RKO (cell line): ENCODE data around the gene SCARB2.
A peak's percentile ranks its signal among the peaks of the same experiment; 100 is the strongest.
"Not testable (repeated sequence)": the region's sequence is repeated elsewhere in the genome, so short reads cannot be mapped to it uniquely, and the experiment has no call there.

ENCODE experiments used
- DNase-seq: peaks from one replicate; pipeline ENCODE4 v3.0.0-alpha.2; 2016; ENCODE audit warnings: low spot score

SCARB2 gene, protein sequence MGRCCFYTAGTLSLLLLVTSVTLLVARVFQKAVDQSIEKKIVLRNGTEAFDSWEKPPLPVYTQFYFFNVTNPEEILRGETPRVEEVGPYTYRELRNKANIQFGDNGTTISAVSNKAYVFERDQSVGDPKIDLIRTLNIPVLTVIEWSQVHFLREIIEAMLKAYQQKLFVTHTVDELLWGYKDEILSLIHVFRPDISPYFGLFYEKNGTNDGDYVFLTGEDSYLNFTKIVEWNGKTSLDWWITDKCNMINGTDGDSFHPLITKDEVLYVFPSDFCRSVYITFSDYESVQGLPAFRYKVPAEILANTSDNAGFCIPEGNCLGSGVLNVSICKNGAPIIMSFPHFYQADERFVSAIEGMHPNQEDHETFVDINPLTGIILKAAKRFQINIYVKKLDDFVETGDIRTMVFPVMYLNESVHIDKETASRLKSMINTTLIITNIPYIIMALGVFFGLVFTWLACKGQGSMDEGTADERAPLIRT

GRCh38 chr4:76213415-76214176 is at the start of gene SCARB2:
Gene SCARB2 (minus strand): TSS chr4:76213824. CDS start chr4:76213543, 281 bp downstream.
- DNase-seq = peak; percentile 82

GRCh38 chr4:76260571-76260970 is 46.9 kb upstream of the SCARB2 start:
- DNase-seq = no peak

DNA sequence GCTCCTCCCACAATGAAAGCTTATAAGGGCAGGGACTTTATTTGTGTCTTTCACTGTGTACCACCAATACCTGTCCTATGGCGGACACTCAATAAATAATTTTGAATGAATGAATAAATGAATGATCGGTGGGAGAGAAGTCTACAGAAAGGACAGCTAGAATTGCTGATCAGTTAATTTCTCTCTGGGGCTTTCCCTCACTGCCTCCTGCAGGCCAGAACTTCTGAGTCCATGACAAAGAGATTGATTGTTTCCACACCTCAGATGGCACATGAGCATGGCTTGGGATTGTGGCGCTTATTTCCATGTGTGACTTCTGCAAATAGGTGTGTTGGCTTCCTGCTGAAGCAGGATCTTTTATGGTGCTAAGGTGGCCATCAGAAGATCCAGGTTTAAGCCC is 44.2 kb upstream of the SCARB2 start:
- DNase-seq = no peak

DNA sequence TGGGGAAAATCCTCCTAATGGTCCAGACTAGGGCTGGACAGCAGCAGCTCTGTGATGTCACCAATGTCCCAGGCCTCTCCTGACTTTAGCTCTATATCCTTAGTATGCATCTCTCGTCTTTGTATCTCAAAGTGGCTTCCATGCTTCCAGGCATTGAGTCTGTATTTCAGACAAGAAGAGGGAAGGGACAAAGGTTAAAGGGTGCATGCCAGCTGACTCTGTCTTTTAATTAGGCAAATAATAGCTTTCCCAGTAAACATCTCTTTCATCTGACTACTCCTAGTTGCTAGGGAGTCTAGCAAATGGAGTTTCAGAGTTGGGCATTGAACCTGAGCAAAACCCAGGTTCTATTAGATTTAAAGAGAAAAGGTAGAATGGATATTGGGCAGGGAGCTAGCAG is 43.3 kb upstream of the SCARB2 start:
- no peak for DNase-seq

GRCh38 chr4:76256032-76256431 is 42.4 kb upstream of the SCARB2 start:
- DNase-seq = no peak

GRCh38 chr4:76253511-76253910 is 39.9 kb upstream of the SCARB2 start:
- DNase-seq = no peak

- no peak for DNase-seq
Measured at GRCh38 chr4:76252271-76252653, 38.6 kb upstream of the SCARB2 start.

DNA sequence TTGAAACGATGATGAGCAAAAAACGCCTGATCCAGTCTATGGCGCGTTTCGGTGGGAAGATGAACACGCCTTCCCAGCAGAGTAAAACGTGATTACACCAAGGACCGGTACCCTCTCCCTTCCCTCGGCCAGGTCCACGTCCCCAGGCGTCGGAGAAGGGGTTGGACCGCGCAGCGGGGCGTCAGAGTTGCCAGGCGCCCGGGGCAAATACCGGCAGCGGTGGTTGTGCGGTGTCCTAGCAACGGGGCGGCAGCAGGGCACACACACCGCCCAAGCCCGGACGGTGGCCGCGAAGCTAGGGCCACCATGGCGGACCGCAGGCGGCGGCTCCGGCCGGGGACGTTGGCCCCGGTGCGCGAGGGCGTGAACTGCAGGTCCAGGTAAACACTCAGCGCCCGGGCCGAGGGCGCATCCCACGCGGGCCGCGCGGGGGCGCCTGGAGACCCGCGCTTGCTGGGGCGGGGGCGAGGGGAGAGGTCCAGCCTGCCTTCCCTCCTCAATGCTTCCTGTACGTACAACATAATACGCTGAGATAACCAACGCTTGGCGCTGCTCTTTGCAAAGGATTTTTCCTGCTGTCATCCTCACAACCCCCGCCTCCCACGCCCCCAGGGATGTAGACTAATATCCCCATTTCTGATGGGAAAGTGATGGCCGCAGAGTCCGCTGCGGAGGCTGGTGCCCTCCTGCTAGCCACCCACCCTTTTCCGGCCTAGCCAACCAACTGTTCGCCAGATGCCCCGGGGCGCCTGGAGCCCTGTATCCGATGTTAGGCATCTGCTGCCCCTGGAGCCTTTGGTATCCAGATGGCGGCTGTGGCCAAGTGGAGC is 38.0 kb upstream of the SCARB2 start, which contains the start of gene FAM47E:
FAM47E (plus strand) TSS at position 281 of the 830 bp plus-strand sequence; CDS start at position 307, 26 bp downstream.
- DNase-seq = no peak

GRCh38 chr4:76250962-76251361 is 37.3 kb upstream of the SCARB2 start:
- no peak for DNase-seq

- DNase-seq = no peak
Measured at GRCh38 chr4:76246852-76247251, 33.2 kb upstream of the SCARB2 start.

DNA sequence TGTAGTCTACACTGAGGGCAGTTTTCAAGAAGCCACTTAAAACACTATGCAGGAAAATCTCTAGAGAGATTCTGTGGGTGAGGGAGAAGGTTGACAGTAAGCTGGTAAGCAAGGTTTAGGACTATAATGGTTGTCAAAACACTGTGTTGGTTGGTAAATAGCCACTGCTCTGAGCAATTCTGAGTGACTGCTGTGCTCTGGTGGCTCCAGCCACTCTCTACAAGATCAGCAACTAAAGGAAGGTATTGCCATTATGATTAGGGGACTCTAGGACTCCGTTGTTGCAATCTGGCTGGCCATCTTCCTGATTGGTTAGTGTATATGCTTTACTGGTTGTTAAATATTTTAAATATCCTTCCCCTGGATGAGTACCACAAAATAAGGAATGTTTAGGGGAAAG is 32.4 kb upstream of the SCARB2 start:
- no peak for DNase-seq

GRCh38 chr4:76243877-76244276 is 30.3 kb upstream of the SCARB2 start:
- not testable (repeated sequence) for DNase-seq

DNA sequence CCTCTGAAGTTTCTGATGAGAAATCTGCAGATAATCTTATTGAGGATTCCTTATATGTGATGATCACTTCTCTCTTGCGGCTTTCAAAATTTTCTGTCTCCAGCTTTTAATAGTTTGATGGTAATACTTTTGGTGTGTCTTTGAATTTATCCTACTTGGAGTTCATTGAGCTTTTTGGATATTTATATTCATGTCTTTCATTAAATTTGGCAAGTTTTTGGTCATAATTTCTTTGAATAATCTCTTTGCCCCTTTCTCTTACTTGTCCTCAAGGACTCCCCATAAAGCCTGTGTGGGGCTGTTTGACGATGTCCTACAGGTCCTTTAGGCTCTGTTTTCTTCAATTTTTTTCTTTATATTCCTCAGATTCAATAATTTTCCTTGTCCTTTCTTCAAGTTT is 26.6 kb upstream of the SCARB2 start:
- DNase-seq = no peak

DNA sequence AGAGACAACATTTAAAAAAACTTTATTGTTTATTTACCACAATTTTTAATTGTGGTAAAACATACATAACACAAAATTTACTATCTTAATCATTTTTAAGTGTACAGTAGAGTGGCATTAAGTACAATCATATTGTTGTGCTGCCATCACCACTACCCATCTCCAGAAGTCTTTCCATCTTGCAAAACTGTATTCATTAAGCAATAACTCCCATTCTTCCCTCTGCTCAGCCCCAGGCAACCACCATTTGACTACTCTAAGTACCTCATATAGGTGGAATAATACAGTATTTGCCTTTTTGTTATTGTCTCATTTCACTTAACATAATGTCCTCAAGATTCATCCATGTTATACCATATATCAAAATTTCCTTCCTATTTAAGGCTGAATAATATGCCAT is 25.1 kb upstream of the SCARB2 start:
- no peak for DNase-seq

- no peak for DNase-seq
Measured at GRCh38 chr4:76238236-76238635, 24.6 kb upstream of the SCARB2 start.

- DNase-seq = no peak
Measured at GRCh38 chr4:76235915-76236314, 22.3 kb upstream of the SCARB2 start.

GRCh38 chr4:76235407-76235806 is 21.8 kb upstream of the SCARB2 start:
- DNase-seq = no peak

GRCh38 chr4:76234679-76235044 is 21.0 kb upstream of the SCARB2 start:
- no peak for DNase-seq

GRCh38 chr4:76233967-76234678 is 20.5 kb upstream of the SCARB2 start:
- no peak for DNase-seq

GRCh38 chr4:76233529-76233928 is 19.9 kb upstream of the SCARB2 start:
- no peak for DNase-seq

DNA sequence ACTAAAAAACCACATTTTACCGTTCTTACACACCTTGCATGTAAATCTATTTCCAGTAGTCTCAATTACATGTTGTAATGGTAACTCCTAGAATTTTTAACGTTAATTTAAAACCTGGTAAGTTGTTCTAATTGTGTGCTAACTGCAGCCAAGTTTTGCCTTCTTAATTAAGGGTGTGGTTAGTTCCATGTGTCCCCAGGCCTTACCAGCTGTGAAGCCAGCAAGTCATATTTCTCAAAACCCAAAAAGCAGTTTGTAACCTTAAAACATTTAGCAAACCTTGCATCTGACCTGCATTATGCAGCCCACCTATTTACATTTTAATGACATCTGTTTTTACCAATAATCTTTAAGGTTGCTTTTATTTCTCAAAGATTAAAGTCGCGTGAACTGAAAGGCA is 19.5 kb upstream of the SCARB2 start:
- DNase-seq = no peak

GRCh38 chr4:76232681-76233080 is 19.1 kb upstream of the SCARB2 start:
- DNase-seq = no peak
